Neuron (in vitro differentiated cells): ENCODE results near the gene CCDC136.

Experiments used
- H2AFZ ChIP-seq: one replicate; pipeline ENCODE4 v1.6.1; 2013; ENCODE audit warnings: low read depth, mild to moderate bottlenecking, inconsistent platforms, low read length, moderate library complexity
- H3K27me3 ChIP-seq: one replicate; pipeline ENCODE4 v1.6.1; 2013; ENCODE audit warnings: low read length; ENCODE audit not compliant: insufficient read depth
- H3K36me3 ChIP-seq: one replicate; pipeline ENCODE4 v1.6.1; 2013; ENCODE audit warnings: low read length; ENCODE audit not compliant: insufficient read depth
- H3K4me1 ChIP-seq: one replicate; pipeline ENCODE4 v1.6.1; 2013; ENCODE audit warnings: low read length; ENCODE audit not compliant: insufficient read depth
- H3K4me3 ChIP-seq: 2 replicates; pipeline ENCODE4 v1.5.1; 2013; ENCODE audit warnings: mild to moderate bottlenecking, low read length, moderate library complexity
- H3K9me3 ChIP-seq: one replicate; pipeline ENCODE4 v1.6.1; 2013; ENCODE audit warnings: low read length

The CCDC136 gene

DNA sequence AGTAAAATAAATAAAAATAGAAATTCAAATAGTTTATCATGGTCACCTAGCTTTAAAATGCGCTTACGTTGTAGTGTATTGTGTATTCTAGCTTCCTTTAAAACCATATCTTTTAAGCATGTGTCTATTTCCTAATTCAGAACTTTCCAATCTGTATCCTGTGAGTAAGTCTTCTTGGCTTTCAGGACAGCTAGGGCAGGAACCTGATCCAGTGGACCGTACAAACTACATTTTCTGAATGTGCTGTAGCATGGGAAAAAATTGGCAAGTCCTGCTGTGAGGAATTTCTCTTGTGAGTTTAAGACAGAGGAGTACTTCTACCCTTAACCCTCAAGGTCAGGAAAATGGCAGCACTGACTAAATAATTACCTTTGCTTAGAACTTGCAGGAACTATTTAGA, 28.2 kb upstream of the CCDC136 start:
- no peak overlapping the region for H3K4me3 ChIP-seq
- H3K4me1 ChIP-seq, result no peaks in the 10 kb centered on the region
- peaks cover 79% of the 10 kb centered on the region for H3K36me3 ChIP-seq
- H3K9me3 ChIP-seq, result no peaks in the 10 kb centered on the region
- no peaks in the 10 kb centered on the region for H3K27me3 ChIP-seq
- H2AFZ ChIP-seq, result no peak overlapping the region

DNA sequence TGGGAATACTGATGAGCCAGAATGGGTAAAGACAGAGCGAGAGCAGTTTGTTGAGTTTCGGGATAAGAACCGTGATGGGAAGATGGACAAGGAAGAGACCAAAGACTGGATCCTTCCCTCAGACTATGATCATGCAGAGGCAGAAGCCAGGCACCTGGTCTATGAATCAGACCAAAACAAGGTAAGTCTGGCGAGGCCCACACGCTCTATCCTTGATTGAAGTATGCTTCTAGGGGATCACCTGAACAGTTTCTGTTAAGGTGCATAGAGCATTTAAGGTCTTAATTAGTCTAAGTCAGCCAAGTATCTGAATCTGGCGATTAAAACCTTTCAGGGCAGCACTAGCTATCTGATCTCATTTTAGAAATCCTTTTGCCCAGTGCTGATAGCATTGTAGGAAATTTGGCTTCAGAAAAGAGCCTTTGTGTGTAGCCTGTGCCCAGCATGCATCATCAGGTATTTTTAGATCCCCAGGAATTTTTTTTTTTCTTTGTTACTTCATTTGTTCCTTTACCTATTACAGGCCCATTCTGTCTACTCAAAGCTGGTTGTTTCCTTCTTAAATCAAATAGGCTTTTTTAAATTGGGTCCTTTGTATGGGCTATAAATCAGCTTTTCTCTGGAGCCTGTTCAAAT, 24.2 kb upstream of the CCDC136 start:
- Histone ChIP-seq H3K36me3 (peaks cover 87% of the 10 kb centered on the region), H3K9me3 (no peaks in the 10 kb centered on the region), H3K4me1 (no peaks in the 10 kb centered on the region), H3K4me3 (no peak overlapping the region), H3K27me3 (no peaks in the 10 kb centered on the region), H2AFZ (no peak overlapping the region)

DNA sequence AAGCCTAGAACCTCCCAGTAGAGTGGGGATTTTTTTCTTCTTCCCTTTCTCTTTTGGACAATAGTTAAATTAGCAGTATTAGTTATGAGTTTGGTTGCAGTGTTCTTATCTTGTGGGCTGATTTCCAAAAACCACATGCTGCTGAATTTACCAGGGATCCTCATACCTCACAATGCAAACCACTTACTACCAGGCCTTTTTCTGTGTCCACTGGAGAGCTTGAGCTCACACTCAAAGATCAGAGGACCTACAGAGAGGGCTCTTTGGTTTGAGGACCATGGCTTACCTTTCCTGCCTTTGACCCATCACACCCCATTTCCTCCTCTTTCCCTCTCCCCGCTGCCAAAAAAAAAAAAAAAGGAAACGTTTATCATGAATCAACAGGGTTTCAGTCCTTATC, 21.5 kb upstream of the CCDC136 start:
- Histone ChIP-seq H2AFZ (no peak overlapping the region), H3K27me3 (no peaks in the 10 kb centered on the region), H3K9me3 (no peaks in the 10 kb centered on the region), H3K36me3 (peaks cover 76% of the 10 kb centered on the region), H3K4me1 (no peaks in the 10 kb centered on the region), H3K4me3 (no peak overlapping the region)

DNA sequence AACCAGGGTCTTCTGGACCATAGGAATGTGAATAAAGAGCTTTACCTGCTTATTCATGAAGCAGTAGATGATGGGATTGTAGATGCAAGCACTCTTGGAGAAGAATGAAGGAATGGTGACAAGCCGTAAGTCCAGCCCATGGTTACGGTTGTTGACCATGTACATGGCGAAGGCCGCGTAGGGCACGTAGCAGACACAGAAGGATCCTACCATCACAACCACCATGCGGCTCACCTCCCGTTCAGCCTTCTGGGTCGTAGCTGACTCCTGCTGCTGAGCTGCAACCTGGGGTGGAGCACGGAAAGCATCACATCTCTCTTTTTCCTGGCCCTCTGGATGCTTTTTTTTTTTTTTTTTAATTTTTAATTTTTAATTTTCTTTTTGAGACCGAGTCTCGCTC, 18.2 kb upstream of the CCDC136 start:
- H3K36me3 ChIP-seq, result peaks cover 49% of the 10 kb centered on the region
- no peak overlapping the region for H2AFZ ChIP-seq
- no peak overlapping the region for H3K4me3 ChIP-seq
- no peaks in the 10 kb centered on the region for H3K4me1 ChIP-seq
- H3K27me3 ChIP-seq, result no peaks in the 10 kb centered on the region
- no peaks in the 10 kb centered on the region for H3K9me3 ChIP-seq

DNA sequence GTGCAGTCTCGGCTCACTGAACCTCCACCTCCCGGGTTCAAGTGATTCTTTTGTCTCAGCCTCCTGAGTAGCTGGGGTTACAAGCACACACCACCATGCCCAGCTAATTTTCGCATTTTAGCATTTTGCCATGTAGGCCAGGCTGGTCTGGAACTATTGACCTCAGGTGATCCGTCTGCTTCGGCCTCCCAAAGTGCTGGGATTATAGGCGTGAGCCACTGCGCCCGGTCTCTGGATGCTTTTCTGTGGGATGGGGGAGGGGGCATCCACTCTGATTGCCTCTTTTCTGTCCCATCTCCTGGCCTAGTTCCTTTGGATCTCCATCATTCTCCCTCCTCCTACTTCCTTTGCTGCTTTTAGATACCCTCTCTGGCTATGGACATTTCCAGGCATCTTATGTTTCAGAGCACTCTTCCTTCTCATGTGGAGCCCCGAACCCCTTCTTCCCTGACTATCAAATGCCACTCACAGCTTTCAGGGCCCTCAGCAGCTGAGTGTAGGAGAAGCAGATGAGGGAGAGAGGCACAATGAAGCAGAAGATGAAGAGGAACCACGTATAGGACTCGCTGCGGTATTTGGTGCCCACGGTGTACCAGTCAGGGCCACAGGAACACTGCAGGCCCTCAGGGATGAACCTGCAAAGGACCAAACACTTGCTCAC, 17.6 kb upstream of the CCDC136 start:
- no peaks in the 10 kb centered on the region for H3K9me3 ChIP-seq

DNA sequence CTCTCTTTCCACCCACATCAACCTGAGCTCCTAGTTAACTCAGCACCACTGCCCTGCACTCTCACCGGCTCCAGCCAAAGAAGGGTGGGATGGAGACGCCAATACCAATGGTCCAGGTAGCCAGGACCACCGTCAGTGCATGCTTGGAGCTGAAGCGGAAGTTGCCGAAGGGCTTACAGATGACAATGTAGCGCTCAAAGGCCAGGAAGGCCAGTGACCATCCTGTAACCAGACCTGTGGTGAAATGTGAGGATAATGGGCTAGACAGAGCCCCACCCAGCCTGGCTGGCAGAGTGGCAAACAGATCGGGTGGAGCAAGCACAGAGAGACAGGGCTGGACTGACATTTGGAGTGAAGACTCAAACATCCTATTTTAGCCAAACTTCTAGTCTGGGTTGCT, 16.8 kb upstream of the CCDC136 start:
- Histone ChIP-seq H3K27me3 (no peaks in the 10 kb centered on the region), H3K4me1 (no peaks in the 10 kb centered on the region), H3K9me3 (no peaks in the 10 kb centered on the region), H2AFZ (no peak overlapping the region), H3K36me3 (peaks cover 36% of the 10 kb centered on the region), H3K4me3 (no peak overlapping the region)

More for the DNA sequence above, 17.6 kb upstream of the CCDC136 start:
- H3K4me1 ChIP-seq, result no peaks in the 10 kb centered on the region
- peaks cover 44% of the 10 kb centered on the region for H3K36me3 ChIP-seq
- H2AFZ ChIP-seq, result no peak overlapping the region
- no peak overlapping the region for H3K4me3 ChIP-seq
- no peaks in the 10 kb centered on the region for H3K27me3 ChIP-seq

DNA sequence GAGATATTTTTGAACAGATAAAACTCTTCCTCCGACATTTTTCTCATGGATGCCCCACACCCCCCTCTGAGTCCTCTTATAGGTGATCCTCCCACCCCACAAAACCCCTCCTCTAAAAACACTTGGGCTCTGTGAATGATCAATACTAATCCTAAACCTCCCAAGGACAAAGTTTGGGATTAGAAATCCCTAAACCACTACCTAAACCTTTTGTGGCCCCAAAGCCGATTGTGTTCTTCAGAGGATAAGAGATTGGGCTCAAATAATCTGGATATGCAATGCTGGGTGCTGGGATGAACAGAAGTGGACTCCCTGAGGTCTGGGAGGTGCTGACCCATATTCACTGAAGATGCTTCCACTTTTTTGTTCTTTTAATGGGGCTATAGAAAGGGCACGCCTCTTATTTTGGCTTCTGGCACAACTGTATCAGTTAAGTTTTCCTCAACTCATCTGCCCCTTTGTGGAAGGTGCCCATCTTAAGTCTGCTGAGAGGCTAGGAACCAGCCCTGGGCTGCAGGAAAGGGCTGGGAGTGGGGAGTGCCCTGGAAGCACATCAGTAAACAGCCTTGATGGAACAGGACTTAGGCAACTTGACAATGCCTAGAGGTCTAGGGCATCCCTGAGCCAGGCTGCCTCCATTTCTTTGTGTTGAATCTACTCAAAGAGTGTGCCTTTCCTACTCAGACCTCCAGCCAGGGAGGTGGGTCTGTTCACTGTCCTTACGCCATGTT, 15.9 kb upstream of the CCDC136 start, which contains the start of gene OPN1SW:
Gene OPN1SW (minus strand): TSS at position 51 of the 731 bp plus-strand sequence. CDS start 13 bp downstream, at position 38.
- Histone ChIP-seq H3K27me3 (no peaks in the 10 kb centered on the region), H2AFZ (no peak within 1 kb of the TSS), H3K4me3 (no peak within 1 kb of the TSS), H3K36me3 (peaks cover 26% of the 10 kb centered on the region), H3K9me3 (no peaks in the 10 kb centered on the region), H3K4me1 (no peaks in the 10 kb centered on the region)

DNA sequence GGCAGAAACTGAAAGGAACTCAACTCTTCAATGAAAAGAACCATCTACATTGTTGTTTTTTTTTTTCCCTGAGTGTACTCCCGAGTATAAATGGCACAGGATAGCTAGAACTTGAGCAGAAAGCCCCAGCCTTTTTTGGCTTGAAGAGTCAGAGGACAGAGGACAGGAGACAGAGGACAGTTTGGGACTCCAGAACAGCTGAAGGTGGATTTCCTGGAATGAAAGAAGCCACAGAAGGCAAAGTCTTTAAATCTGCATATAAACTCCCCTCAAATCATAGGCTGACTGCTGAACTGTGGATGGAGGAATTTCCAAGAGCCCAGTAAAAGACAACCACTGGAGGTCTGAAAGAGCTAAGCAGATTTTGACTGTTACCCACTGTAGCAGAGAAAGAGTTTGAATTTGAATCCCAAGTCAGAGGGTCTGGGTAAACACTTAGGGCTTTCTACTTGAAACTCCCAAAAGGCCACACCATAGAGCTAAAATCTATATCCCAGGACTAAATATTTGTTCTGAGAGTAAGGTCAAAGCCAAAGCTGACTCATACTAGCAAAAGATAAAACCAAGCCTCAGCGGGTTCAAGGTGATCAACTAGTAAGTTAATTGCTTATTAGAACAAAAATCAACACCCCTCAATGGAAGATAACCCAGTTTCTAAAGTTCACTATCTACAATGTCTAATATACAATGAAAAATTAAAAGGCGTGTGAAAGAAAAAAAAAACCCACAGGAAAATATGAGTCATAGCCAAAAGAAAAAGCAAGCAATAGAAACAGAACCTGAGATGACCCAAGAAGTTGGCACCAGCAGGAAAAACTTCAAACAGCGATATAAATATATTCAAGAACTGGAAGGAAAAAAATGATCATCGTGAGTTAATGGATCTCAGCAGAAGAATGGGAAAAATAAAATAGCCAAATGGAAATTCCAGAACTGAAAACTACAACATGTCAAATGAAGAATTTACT, 14.3 kb upstream of the CCDC136 start:
- no peaks in the 10 kb centered on the region for H3K9me3 ChIP-seq
- no peak overlapping the region for H3K4me3 ChIP-seq
- no peaks in the 10 kb centered on the region for H3K27me3 ChIP-seq
- H2AFZ ChIP-seq, result no peak overlapping the region
- H3K4me1 ChIP-seq, result no peaks in the 10 kb centered on the region
- H3K36me3 ChIP-seq, result peaks cover 11% of the 10 kb centered on the region

DNA sequence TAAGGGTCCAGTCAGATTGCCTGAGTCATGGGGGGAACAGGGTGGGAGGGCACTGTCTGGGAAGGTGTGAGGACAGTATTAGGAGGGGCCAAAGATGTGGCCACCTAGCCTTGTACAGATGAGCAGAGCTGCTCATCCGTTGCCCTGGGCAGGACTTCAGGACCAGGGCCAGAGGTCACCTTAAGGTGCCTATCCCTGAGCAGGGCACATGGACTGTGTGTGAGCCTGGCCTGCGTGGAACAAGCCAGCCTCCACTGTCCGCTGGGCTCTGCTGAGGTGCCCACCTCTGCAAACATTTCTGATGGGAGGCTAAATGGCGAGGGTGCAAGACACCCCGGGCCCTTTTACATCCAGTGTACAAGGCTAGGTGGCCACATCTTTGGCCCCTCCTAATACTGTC, 12.8 kb upstream of the CCDC136 start:
- no peaks in the 10 kb centered on the region for H3K36me3 ChIP-seq
- H3K4me1 ChIP-seq, result no peaks in the 10 kb centered on the region
- no peaks in the 10 kb centered on the region for H3K9me3 ChIP-seq
- no peaks in the 10 kb centered on the region for H3K27me3 ChIP-seq
- H2AFZ ChIP-seq, result no peak overlapping the region
- H3K4me3 ChIP-seq, result no peak overlapping the region

DNA sequence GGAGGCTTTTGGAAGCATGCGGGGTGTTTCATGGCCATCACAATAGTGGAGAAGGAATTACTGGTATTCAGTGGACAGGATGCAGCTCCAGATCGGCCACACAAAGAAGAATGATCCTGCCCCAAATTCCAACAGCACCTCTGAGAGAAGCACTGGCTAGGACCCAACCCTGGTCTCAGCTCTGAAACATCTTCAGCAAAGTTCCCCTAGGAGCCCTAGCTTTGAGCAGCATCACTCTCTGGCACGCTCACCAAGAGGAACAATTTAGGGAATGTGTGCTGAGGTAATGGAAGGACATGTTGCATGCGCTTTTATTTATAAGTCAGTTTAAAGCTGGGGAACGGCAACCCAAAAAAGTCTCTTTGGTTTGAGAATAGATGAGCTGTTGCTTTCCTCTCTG, 10.6 kb upstream of the CCDC136 start:
- no peaks in the 10 kb centered on the region for H3K9me3 ChIP-seq
- no peaks in the 10 kb centered on the region for H3K27me3 ChIP-seq
- H3K4me1 ChIP-seq, result no peaks in the 10 kb centered on the region
- no peak overlapping the region for H2AFZ ChIP-seq
- H3K4me3 ChIP-seq, result no peak overlapping the region
- no peaks in the 10 kb centered on the region for H3K36me3 ChIP-seq

DNA sequence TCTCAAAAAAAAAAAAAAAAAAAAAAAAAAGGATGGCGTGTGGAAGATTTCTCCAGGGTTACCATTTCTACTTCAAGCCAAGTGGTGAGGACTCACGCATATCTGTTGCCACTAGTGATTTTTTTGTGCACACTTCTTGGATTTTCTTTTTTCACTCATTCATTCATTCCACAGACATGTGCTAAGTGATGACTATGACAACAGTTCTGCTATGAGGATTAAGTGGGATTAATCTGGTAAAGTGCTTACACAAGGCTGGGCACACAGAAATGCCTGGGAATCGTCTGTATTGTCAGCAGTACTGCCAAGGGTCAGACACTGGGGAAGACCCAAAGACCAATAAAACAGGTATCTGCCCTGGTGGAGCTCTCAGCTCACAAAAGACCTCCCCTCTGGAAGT, 9.9 kb upstream of the CCDC136 start:
- H3K27me3 ChIP-seq, result no peaks in the 10 kb centered on the region
- no peak overlapping the region for H3K4me3 ChIP-seq
- H3K4me1 ChIP-seq, result no peaks in the 10 kb centered on the region
- no peaks in the 10 kb centered on the region for H3K36me3 ChIP-seq
- no peaks in the 10 kb centered on the region for H3K9me3 ChIP-seq
- H2AFZ ChIP-seq, result no peak overlapping the region

DNA sequence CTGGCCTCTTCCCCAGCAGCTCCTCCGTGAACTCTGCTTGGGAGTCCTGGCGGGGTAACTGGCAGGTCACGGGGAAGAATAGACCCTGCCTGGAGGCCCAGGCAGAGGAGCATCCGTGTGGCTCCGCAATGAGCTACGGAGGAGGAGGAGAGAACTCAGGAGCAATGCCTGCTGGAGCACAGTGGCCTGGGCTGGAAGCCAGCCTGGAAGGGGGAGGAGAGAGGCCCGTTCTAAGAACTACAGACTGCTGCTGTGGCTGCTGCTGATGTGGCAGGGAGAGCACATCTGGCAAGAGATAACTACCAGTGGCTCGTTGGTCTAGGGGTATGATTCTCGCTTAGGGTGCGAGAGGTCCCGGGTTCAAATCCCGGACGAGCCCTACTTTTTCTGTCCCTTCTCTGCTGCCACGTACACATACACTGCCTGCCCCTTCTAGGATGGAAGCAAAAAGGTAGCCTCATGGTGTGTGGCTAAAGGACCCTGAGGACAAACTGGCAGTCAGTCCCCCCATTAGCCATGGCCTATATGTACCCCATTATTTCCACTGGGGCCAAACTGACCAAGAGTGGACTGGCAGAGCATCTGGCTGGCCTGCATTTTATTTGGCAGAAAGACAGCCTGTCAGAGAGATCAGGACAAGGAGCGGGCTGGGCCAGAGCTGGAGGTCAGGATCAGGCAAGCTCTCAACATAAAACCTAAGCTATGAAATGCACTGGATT, 8.5 kb upstream of the CCDC136 start:
- Histone ChIP-seq H3K4me3 (no peak overlapping the region), H2AFZ (no peak overlapping the region), H3K27me3 (no peaks in the 10 kb centered on the region), H3K9me3 (no peaks in the 10 kb centered on the region), H3K36me3 (no peaks in the 10 kb centered on the region), H3K4me1 (no peaks in the 10 kb centered on the region)
